ENCODE results near the gene ARHGEF1.
A peak's percentile ranks its signal among the peaks of the same experiment; 100 is the strongest.

ARHGEF1 gene

DNA sequence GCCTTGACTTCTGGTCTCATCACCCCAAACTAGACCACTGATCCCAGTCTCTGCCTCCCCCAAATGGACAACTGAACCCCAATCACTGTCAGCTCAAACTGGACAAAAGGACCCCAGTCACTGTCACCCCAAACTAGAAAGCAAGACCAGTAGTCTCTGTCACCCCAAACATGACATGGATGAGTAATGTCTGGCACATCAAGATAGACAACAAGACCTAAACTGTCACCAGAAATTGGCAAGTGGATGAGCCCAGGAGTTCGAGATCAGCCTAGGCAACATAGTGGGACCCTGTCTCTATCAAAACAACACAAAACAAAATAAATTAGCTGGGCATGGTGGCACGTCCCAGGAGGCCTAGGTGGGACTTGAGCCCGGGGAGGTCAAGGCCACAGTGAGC, 64.1 kb downstream of the ARHGEF1 start:
- no peak overlapping the region for H3K4me3 ChIP-seq (ENCODE audit: low read depth, low read length)
- TF ChIP-seq, protein P1, sequence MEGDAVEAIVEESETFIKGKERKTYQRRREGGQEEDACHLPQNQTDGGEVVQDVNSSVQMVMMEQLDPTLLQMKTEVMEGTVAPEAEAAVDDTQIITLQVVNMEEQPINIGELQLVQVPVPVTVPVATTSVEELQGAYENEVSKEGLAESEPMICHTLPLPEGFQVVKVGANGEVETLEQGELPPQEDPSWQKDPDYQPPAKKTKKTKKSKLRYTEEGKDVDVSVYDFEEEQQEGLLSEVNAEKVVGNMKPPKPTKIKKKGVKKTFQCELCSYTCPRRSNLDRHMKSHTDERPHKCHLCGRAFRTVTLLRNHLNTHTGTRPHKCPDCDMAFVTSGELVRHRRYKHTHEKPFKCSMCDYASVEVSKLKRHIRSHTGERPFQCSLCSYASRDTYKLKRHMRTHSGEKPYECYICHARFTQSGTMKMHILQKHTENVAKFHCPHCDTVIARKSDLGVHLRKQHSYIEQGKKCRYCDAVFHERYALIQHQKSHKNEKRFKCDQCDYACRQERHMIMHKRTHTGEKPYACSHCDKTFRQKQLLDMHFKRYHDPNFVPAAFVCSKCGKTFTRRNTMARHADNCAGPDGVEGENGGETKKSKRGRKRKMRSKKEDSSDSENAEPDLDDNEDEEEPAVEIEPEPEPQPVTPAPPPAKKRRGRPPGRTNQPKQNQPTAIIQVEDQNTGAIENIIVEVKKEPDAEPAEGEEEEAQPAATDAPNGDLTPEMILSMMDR (IDR thresholded peaks at IDR 0.05; ENCODE audit: low read depth, low read length) = no peak
- no peaks in the 10 kb centered on the region for H3K36me3 ChIP-seq
- no peaks in the 10 kb centered on the region for H3K27me3 ChIP-seq (ENCODE audit: insufficient read depth, low read depth, severe bottlenecking)
- no peak overlapping the region for H3K27ac ChIP-seq
- H3K9me3 ChIP-seq (ENCODE audit: severe bottlenecking) = no peaks in the 10 kb centered on the region
- no peak for DNase-seq

DNA sequence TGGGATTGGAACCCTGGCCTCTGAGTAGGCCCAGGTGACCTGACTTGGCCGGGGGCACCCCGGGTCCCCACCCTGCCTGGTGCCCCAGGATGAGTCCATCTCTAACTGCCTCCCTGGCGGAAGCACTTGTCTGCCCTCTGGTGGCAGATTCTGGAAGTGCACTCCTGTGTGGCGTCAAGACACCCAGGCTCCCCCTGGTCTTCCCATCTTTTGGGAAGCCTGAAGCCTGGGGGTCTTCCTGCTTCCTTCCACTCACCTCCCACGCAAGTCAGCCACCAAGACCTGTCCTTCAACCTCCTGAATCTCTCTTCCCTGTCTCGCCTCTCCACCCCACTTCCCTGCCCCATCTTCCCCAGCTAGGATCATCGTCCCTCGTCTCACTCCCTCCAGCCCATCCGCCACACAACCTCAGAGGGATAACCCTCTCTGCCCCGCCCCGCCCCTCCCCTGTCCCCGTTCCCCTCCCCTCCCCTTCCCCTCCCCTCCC, 68.7 kb downstream of the ARHGEF1 start:
- H3K9me3 ChIP-seq (ENCODE audit: severe bottlenecking) = no peaks in the 10 kb centered on the region
- peak; percentile 89 for DNase-seq

DNA sequence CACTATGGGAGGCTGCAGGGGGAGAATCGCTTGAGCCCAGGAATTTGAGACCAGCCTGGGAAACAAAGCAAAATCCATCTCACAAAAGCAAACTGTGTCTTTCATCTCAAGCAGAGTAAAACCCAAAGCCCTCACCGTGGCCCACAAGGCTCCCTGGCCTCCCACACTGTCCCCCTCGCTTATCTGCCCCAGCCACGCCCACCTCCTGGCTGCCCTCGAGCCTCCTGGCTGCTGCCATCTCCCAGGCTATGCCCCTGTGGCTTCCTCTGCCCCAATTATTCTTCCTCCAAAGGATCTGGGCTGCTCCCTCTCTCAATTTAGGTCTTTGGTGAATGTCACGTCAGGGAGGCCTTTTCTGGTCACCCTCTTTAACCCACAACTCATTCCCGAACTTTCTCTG, 72.5 kb downstream of the ARHGEF1 start:
- no peak overlapping the region for H3K4me3 ChIP-seq (ENCODE audit: low read depth, low read length)
- H3K27ac ChIP-seq = no peak overlapping the region
- H3K9me3 ChIP-seq (ENCODE audit: severe bottlenecking) = no peaks in the 10 kb centered on the region
- H3K27me3 ChIP-seq (ENCODE audit: insufficient read depth, low read depth, severe bottlenecking) = no peaks in the 10 kb centered on the region
- H3K36me3 ChIP-seq = no peaks in the 10 kb centered on the region
- TF ChIP-seq, protein P1 (IDR thresholded peaks at IDR 0.05; ENCODE audit: low read depth, low read length) = no peak
- no peak for DNase-seq

More for the DNA sequence above, 68.7 kb downstream of the ARHGEF1 start:
- H3K36me3 ChIP-seq = no peaks in the 10 kb centered on the region
- TF ChIP-seq, protein P1 (IDR thresholded peaks at IDR 0.05; ENCODE audit: low read depth, low read length) = peak; percentile 94
- no peak overlapping the region for H3K27ac ChIP-seq
- no peak overlapping the region; the same call in 1 of the 2 replicates for H3K4me3 ChIP-seq (ENCODE audit: low read depth, low read length)
- no peaks in the 10 kb centered on the region for H3K27me3 ChIP-seq (ENCODE audit: insufficient read depth, low read depth, severe bottlenecking)

DNA sequence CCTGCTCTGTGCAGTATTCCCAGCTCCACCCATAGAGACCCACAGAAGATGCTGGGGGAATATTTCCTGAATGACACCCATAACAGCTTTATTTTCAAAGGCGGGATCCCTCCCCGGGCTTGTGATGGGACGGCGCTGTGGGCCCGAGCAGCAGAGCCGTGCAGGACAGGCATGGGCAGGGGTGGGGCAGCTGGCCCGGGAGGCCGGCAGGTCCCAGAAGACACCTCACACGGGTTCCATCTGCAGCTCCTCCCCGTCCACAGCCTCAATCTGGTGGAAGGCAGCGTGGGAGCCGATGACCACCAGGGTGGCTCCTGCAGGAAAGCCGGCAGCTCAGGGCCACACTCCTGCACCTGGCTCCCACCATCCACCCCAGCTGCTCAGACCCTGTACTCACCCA, 73.6 kb downstream of the ARHGEF1 start:
- Histone ChIP-seq H3K9me3 (ENCODE audit: severe bottlenecking) (no peaks in the 10 kb centered on the region), H3K27ac (no peak overlapping the region), H3K4me3 (ENCODE audit: low read depth, low read length) (no peak overlapping the region), H3K36me3 (no peaks in the 10 kb centered on the region), H3K27me3 (ENCODE audit: insufficient read depth, low read depth, severe bottlenecking) (no peaks in the 10 kb centered on the region)
- TF ChIP-seq, protein P1 (IDR thresholded peaks at IDR 0.05; ENCODE audit: low read depth, low read length) = no peak
- no peak for DNase-seq

Measured in WERI-Rb-1 (cell line).